Kidney (tissue), 22 donors: Measurements from ENCODE around the gene SMIM31. TPM values are rescaled to one million over a fixed set of nuclear protein-coding genes. Genes with fewer than 3 reads are reported as not detected.

ENCODE experiments used
- DNase-seq, 5 donors: peaks; one replicate each; pipeline ENCODE4 v3.0.0-alpha.2; 2013 to 2020
- FAIRE-seq: peaks from 2 replicates; lab custom pipeline; 2012; peaks lifted over from hg19 to GRCh38; lab: Jason Lieb, UNC
- H3K27ac ChIP-seq, 2 donors: one replicate each; pipeline ENCODE4 v1.7.0; 2013; ENCODE audit warnings: low read depth in 2 of 2, low read length in 2 of 2, inconsistent platforms in 1 of 2
- H3K27me3 ChIP-seq: one replicate; pipeline ENCODE4 v1.7.1; 2013; ENCODE audit warnings: low read length, inconsistent platforms; ENCODE audit not compliant: control insufficient read depth, insufficient read depth
- H3K36me3 ChIP-seq, 3 donors: one replicate each; pipeline versions ENCODE4 v1.7.0 to v1.7.1; 2013; ENCODE audit warnings: low read length in 3 of 3, control low read depth in 1 of 3, inconsistent platforms in 1 of 3; ENCODE audit not compliant: insufficient read depth in 3 of 3, control insufficient read depth in 2 of 3
- H3K4me1 ChIP-seq, 3 donors: one replicate each; pipeline versions ENCODE4 v1.7.0 to v1.7.1; 2013; ENCODE audit warnings: low read length in 3 of 3, inconsistent platforms in 1 of 3, low read depth in 1 of 3; ENCODE audit not compliant: control insufficient read depth in 2 of 3, insufficient read depth in 2 of 3
- H3K4me3 ChIP-seq, 3 donors: one replicate each; pipeline versions ENCODE4 v1.7.0 to v1.8.1; 2013; ENCODE audit warnings: low read length in 3 of 3, control low read depth in 1 of 3, inconsistent platforms in 1 of 3
- H3K9ac ChIP-seq, 3 donors: one replicate each; pipeline versions ENCODE4 v1.7.0 to v1.7.1; 2013; ENCODE audit warnings: low read length in 3 of 3, control low read depth in 1 of 3, inconsistent platforms in 1 of 3
- H3K9me3 ChIP-seq, 3 donors: one replicate each; pipeline versions ENCODE4 v1.7.0 to v1.7.1; 2013; ENCODE audit warnings: low read length in 3 of 3, control low read depth in 1 of 3, inconsistent platforms in 1 of 3; ENCODE audit not compliant: control insufficient read depth in 2 of 3, insufficient read depth in 1 of 3
- intact Hi-C: fragments of 100-400 bp; cut with DNase I; formaldehyde crosslinking; loops from one replicate; pipeline ENCODE4 v1.11.1; 2022
- long read RNA-seq, 10 donors: library from polyadenylated mRNA in 1 of 10; unstranded in 1 of 10; transcript quantifications; one replicate each; pipeline ENCODE4 v2.0.0 and lab custom pipeline, GENCODE V29; 2021 to 2026
- polyA plus RNA-seq: library from polyadenylated mRNA; stranded (reverse); fragments of 350-450 nt; fragmentation: Illumina TruSeq; extraction: RNeasy Lipid Tissue Mini Kit (QIAGEN cat#74804); gene quantifications from one replicate; pipeline ENCODE4 v1.2.3, GENCODE V29; 2014; ENCODE audit warnings: low read depth, low replicate concordance; ENCODE audit not compliant: insufficient read depth
- total RNA-seq: library from RNA; stranded (reverse); fragmentation: NEBNext Ultra II Directional; extraction: Animal tissue kit (Norgen Biotek cat#: 25700); gene quantifications from one replicate; pipeline ENCODE4 v1.2.1, GENCODE V29; 2021
- TF ChIP-seq, protein P1 (sequence below): IDR thresholded peaks from 3 replicates; pipeline ENCODE4 v1.5.1; 2012; ENCODE audit warnings: mild to moderate bottlenecking, moderate library complexity, borderline replicate concordance; ENCODE audit not compliant: insufficient read depth; ENCODE audit errors: extremely low read depth
- donor health status: control.
- donor health status: control.
- donor health status: control.
- donor health status: control.
- donor health status: control.
- donor health status: DM: yes; HTN: yes; CAD: no.
- donor health status: Normal renal cell carcinoma (clear cell type).

Gene SMIM31
- not detected for total RNA-seq
- polyA plus RNA-seq: not detected
- long read RNA-seq, donor 1: 0 reads
- long read RNA-seq, donor 2: 0 reads
- long read RNA-seq, donor 3: 0 reads
- long read RNA-seq, donor 4: 0 reads
- long read RNA-seq, donor 5: 0 reads
- long read RNA-seq, donor 6, partial matches to known transcripts: 0 of 1 reads
- long read RNA-seq, donor 6, other reads (novel, unspliced or antisense): 0 of 1 reads
- long read RNA-seq, donor 7: 0 reads
- long read RNA-seq, donor 8: 0 reads
- long read RNA-seq, donor 9: 0 reads
- long read RNA-seq, donor 10: 0 reads

DNA sequence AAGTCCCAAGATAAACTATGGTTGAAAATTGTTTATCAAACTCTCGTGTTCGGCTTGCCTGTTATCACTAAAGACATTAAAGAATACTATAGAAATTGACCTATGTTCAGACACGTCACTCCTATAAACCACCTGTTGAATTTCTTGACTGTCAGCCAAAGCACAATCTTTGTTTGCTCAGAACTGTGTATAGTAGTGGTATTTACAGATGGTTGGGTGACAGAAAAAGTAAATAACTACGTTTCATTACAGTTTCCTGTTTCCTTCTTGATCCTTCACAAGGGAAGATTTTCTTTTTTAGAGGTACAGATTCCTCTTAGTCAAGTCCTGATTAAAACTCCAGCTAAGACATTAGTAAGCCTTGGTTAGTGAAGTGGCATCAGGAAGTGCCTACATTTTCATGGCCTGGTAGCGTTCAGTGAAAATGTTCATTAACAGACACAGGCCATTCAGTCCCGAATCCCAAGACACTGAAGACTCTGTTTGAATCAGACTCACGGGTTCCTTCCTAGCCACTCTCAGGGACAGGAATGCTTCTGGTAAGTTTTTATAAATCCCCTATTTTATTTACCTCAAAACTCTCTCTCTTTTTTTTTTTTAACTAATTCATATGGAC, at the start of gene SMIM31:
SMIM31 (plus strand) TSS at position 259 of the 616 bp plus-strand sequence. CDS start 16,313 bp downstream, outside the sequence.
- FAIRE-seq (no peak), DNase-seq (peak in 2 of 5 donors; percentile 15 to 17)
- Histone ChIP-seq H3K27ac (no peak within 1 kb of the TSS), H3K4me1 (no peaks in the 10 kb centered on the region), H3K36me3 (no peaks in the 10 kb centered on the region), H3K27me3 (no peaks in the 10 kb centered on the region), H3K9ac (no peak within 1 kb of the TSS), H3K4me3 (no peak within 1 kb of the TSS), H3K9me3 (no peaks in the 10 kb centered on the region)
- TF ChIP-seq, protein P1, sequence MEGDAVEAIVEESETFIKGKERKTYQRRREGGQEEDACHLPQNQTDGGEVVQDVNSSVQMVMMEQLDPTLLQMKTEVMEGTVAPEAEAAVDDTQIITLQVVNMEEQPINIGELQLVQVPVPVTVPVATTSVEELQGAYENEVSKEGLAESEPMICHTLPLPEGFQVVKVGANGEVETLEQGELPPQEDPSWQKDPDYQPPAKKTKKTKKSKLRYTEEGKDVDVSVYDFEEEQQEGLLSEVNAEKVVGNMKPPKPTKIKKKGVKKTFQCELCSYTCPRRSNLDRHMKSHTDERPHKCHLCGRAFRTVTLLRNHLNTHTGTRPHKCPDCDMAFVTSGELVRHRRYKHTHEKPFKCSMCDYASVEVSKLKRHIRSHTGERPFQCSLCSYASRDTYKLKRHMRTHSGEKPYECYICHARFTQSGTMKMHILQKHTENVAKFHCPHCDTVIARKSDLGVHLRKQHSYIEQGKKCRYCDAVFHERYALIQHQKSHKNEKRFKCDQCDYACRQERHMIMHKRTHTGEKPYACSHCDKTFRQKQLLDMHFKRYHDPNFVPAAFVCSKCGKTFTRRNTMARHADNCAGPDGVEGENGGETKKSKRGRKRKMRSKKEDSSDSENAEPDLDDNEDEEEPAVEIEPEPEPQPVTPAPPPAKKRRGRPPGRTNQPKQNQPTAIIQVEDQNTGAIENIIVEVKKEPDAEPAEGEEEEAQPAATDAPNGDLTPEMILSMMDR: no peak
- intact Hi-C loops: no loop called here

DNA sequence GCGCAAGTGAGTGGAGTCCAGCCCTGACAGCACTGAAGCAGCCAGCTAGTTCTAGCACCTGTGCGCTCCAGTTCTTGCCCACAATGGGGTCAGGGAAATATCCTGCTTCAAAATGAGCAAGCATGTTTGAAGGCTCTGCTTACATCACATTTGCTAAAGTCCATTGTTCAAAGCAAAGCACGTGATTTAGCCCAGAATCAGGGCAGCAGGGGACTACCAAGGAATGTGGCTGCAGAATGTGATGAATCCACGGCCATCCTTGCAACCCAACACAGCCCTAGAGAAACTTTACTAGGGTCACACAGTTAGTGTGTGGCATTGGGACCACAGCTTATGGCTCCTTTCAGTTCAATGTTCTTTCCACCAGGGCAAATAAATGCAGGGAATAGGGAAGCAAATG, 47.3 kb upstream of the SMIM31 start:
- Histone ChIP-seq H3K4me3 (no peak overlapping the region), H3K9ac (no peak overlapping the region), H3K9me3 (no peaks in the 10 kb centered on the region), H3K27me3 (no peaks in the 10 kb centered on the region), H3K4me1 (no peaks in the 10 kb centered on the region), H3K36me3 (no peaks in the 10 kb centered on the region), H3K27ac (no peak overlapping the region)
- TF ChIP-seq, protein P1: no peak
- FAIRE-seq (no peak), DNase-seq (no peak)
- intact Hi-C loops: no loop called here

DNA sequence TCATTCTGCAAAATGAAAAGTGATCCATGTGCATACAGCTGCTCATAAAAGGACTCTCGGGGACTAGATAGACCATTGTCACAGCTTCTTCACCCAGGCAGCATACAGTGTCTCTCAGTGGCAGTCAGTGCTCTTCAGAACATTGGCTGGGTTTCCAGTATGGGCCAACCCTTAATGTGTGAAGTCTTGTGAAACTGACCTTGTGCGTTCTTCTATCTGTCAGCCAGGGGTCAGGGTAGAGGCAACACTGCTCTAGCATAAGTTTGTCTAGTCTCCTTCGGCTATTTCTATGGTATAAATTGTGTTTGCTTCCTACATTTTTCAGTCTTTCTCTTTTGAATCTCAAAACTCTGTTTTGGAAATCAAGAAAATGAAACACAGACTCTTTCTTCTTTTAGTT, 37.0 kb upstream of the SMIM31 start:
- FAIRE-seq: no peak
- H3K27ac ChIP-seq: no peak overlapping the region
- H3K9ac ChIP-seq: no peak overlapping the region
- H3K36me3 ChIP-seq: no peaks in the 10 kb centered on the region
- intact Hi-C loops: no loop called here
- H3K4me1 ChIP-seq: no peaks in the 10 kb centered on the region
- TF ChIP-seq, protein P1: no peak
- no peaks in the 10 kb centered on the region for H3K27me3 ChIP-seq
- no peaks in the 10 kb centered on the region for H3K9me3 ChIP-seq
- H3K4me3 ChIP-seq: no peak overlapping the region
- DNase-seq: no peak
